AG10803 (cell line): ENCODE results near the gene PACRG.

Source experiments
- DNase-seq: peaks from one replicate; pipeline ENCODE4 v3.0.0; 2010; ENCODE audit warnings: low read depth
- H3K4me3 ChIP-seq: 2 replicates; pipeline ENCODE4 v1.5.1; 2011; ENCODE audit warnings: mild to moderate bottlenecking, low read length, control low read depth
- CTCF ChIP-seq: conservative IDR thresholded peaks from 2 replicates; pipeline ENCODE4 v1.5.1; 2011; ENCODE audit warnings: mild to moderate bottlenecking, low read length, control low read depth, inconsistent platforms

The PACRG gene

DNA sequence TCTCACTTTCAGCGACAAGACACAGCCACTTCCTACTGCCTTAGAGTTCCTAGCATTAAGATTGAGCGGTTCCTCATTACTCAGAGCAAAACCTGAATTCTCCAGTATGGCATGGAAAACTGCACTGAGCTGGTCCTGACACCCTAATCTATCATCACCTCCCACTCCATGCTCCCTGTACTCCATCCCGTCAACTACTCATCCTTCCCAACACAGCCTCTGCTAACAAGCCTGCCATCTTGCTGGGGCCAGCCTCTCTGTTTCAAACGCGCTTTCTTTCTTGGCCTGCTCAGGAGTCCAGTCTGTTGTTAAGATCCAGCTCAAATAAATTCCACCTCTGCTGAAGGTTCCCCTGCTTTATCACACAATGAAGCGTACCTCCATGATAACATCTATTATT is 12.2 kb upstream of the PACRG start:
- DNase-seq: no peak
- no peak overlapping the region for H3K4me3 ChIP-seq
- no peak for TF ChIP-seq CTCF

DNA sequence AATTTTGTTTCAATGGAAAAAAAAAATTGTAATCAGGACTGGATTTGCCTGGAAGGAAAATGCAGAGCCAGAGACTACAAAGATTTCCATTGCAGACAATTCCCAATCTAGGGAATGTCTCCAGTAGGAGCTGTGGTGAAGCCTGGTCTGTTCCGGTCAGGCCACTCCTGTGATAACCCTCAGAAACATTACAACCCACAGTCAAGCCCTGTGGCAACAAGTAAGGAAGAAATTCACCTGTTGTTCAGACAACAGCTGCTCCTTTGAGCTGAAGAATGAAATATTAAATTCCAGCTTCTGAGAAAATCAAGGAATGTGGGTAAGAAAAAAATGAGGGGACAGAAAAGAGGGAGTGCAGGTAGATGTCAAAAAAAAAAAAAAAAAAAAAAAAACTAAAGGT is 8.2 kb upstream of the PACRG start:
- no peak overlapping the region for H3K4me3 ChIP-seq
- no peak for TF ChIP-seq CTCF
- no peak for DNase-seq

GRCh38 chr6:162721404-162721687 is 6.4 kb upstream of the PACRG start:
- no peak for DNase-seq
- no peak overlapping the region for H3K4me3 ChIP-seq
- no peak for TF ChIP-seq CTCF

DNA sequence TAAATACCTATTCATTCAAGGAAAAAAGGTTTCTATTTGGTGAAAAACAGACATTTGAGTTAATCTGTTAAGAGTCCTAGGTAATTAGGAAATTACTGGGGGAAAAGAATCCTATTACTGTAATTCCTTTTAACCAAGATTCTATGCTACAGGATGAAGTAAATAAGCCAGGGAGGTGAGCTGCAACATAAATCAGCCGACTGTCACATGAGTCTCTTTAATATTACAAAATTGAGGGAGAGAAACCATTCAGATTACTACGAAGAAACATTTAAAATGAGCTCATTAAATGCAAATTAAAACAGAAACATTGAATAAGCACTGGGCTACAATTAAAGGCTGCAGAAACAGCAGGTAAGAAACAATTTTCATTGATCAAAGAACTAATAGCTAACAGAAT is 5.5 kb upstream of the PACRG start:
- TF ChIP-seq CTCF: no peak
- H3K4me3 ChIP-seq: no peak overlapping the region
- DNase-seq: no peak

- DNase-seq: no peak
- no peak for TF ChIP-seq CTCF
- no peak overlapping the region for H3K4me3 ChIP-seq
Measured at GRCh38 chr6:162722633-162723032, 5.1 kb upstream of the PACRG start.

DNA sequence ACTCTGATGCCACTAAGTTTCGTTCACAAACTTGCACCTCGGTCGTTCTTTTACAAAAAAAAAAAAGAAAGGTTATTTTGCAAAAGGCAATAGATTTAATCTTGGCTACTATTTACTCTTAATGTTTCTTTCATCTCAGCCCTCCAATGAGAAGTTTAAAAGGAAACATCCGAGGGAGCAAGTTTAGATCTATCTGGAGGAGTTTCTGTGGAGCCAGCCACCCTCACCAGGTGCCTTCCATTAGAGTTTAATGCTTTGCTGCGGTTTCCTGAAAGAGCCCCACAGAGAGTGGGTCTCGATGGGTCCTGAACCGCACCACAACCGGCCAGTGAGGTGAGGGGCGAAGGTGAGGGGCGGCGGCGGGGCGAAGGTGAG is 840 bp upstream of the PACRG start:
- no peak for DNase-seq
- TF ChIP-seq CTCF: no peak
- peak overlapping the region; percentile 74 for H3K4me3 ChIP-seq

- no peak for TF ChIP-seq CTCF
- no peak for DNase-seq
- H3K4me3 ChIP-seq: peak overlapping the region; percentile 74
Measured at GRCh38 chr6:162728197-162728596, 423 bp downstream of the PACRG start.
